SU-DHL-6 (cell line): ENCODE measurements around the gene URM1.

Source experiments
- EZH2phosphoT487 ChIP-seq: fragments of 200-600 bp; sonication (generic), shearing (Covaris generic); conservative IDR thresholded peaks from 2 replicates; pipeline ENCODE4 v1.6.1; 2018; ENCODE audit warnings: mild to moderate bottlenecking, antibody characterized with exemption, low read length, moderate library complexity, mixed read lengths
- TF ChIP-seq, protein P1 (sequence below): fragments of 200-600 bp; sonication (generic); IDR thresholded peaks from one replicate; pipeline ENCODE4 v1.5.1; 2017; ENCODE audit warnings: antibody characterized with exemption, mild to moderate bottlenecking, low read length, moderate library complexity; ENCODE audit not compliant: insufficient read depth, poor library complexity, severe bottlenecking

GRCh38 chr9:128358861-128359260, 12.3 kb upstream of the URM1 start:
- TF ChIP-seq, protein P1, sequence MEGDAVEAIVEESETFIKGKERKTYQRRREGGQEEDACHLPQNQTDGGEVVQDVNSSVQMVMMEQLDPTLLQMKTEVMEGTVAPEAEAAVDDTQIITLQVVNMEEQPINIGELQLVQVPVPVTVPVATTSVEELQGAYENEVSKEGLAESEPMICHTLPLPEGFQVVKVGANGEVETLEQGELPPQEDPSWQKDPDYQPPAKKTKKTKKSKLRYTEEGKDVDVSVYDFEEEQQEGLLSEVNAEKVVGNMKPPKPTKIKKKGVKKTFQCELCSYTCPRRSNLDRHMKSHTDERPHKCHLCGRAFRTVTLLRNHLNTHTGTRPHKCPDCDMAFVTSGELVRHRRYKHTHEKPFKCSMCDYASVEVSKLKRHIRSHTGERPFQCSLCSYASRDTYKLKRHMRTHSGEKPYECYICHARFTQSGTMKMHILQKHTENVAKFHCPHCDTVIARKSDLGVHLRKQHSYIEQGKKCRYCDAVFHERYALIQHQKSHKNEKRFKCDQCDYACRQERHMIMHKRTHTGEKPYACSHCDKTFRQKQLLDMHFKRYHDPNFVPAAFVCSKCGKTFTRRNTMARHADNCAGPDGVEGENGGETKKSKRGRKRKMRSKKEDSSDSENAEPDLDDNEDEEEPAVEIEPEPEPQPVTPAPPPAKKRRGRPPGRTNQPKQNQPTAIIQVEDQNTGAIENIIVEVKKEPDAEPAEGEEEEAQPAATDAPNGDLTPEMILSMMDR: no peak
- TF ChIP-seq EZH2phosphoT487: no peak
